HG02938 (cell line): ENCODE results near the gene FOXP1.

ENCODE experiments used
- ATAC-seq: cut with Tn5 transposase; IDR thresholded peaks from one replicate; pipeline ENCODE4 v1.9.1; 2021; ENCODE audit warnings: mild to moderate bottlenecking, moderate library complexity; ENCODE audit not compliant: unreplicated experiment

FOXP1 gene

GRCh38 chr3:71003511-71003910, 580.0 kb downstream of the FOXP1 start:
- ATAC-seq = no peak

GRCh38 chr3:71002298-71002697, 581.2 kb downstream of the FOXP1 start:
- no peak for ATAC-seq

DNA sequence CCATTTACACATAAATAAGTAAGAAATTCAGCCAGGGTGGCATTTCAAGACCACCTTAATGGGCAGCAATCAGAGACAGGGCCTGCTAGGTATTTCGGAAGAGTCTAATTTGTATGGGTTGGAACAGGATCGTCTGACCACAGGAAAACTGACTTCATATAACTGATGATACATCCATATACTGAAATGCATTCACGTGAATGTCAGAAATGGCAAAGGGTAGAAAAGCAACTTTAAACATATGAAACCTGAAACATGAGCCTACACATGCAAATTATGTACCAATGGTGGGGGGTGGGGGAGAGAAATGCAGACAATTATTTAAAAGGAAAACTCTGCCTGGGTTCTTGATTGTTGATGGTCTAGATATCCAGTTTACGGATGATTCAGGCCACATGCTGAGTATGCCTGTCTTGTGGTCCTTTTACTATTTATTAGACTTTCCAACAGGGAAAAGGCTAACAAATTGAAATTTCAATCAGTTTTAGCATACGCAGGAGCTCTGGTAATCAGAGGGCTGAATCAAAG, 582.2 kb downstream of the FOXP1 start:
- ATAC-seq = no peak

DNA sequence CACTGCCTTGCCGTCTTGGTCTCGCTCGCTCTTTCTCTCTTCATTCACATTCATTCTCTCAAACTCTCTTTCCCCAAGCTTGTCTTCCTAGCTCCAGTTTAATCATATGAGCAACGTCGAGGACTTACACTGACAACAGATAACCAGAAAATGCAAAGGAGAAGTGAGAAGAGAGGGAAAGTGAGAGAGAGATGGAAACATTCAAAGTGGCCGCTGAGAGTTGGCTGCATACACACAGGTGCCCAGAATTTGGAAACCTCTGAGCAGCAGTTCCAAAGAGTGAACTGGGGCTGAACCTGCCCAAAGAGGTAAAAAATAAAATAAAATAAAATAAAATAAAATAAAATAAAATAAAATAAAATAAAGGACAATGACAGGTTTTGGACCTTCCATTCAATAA, 583.0 kb downstream of the FOXP1 start:
- ATAC-seq = no peak

- no peak for ATAC-seq
Measured at GRCh38 chr3:70999730-71000129, 583.8 kb downstream of the FOXP1 start.

DNA sequence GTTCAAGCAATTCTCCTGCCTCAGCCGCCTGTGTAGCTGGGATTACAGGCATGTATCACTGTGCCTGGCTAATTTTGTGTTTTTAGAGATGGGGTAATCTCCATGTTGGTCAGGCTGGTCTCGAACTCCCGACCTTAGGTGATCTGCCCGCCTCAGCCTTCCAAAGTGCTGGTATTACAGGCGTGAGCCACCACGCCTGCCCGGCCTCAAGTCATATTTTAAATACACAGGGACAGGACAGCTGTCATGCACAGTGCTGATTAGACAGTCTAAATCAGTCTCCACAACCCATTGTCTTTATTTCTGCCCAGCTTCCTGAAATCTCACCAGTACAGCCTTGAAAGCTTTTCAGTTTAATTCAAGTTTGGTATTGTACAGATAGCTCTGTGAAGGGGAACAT, 587.4 kb downstream of the FOXP1 start:
- no peak for ATAC-seq

DNA sequence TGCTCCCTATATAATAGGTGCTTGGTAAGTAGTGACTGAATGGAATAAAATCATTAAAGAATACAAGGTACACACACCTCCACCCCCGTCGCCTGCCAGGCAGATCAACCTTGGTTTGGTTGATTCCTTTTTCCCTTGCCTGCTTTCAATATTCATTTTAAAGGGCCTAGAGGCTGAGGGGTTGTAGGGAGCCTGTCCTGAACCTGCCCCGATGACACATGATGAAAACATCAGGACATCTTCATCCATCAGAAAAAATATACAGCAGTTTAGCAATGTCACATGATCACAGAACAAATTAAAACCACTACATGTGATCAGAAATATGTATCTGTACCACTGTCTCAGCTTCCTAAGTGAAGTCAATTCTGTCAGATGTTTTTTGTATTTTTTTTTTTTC, 588.9 kb downstream of the FOXP1 start:
- no peak for ATAC-seq

GRCh38 chr3:70992562-70993204, 590.8 kb downstream of the FOXP1 start:
- ATAC-seq = no peak

DNA sequence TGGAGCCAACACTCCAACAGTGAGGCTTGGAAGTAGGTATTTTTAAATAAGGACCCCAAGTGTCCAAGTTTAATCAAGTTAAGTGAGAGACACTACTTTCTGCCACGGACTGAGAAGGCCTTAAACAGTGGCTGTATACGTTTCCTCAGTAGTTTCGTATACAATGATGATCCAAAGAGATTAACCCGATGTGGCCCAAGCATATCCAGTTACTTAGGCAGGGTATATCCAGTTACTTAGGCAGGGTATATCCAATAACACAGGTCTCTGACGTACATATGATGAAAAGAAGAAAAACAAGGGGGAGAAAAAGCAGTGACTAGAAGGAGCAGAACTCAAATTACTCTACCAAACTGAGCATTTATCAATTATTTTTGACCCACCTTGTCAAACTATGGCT, 591.4 kb downstream of the FOXP1 start:
- no peak for ATAC-seq

DNA sequence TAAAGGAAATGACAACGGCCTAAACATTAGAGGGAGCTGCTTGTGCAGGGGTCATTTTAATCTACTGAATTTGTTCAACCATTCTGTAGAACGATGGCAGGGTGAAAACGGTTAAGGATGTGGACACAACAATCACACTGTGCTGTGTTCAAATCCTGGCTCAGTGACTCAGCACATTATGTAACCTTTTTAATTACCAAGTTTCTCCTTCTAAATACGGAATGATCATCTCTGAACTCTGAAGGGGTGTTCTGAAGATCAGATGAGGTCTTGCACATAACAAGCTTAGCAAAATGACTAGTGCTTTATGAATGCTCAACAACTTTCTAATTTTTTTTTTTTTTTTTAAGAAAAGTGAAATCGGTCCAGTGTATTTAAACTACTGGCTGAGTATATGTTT, 592.8 kb downstream of the FOXP1 start:
- ATAC-seq = no peak

- no peak for ATAC-seq
Measured at GRCh38 chr3:70990185-70990584, 593.3 kb downstream of the FOXP1 start.

- no peak for ATAC-seq
Measured at GRCh38 chr3:70989174-70989573, 594.4 kb downstream of the FOXP1 start.

- no peak for ATAC-seq
Measured at GRCh38 chr3:70988111-70988510, 595.4 kb downstream of the FOXP1 start.

DNA sequence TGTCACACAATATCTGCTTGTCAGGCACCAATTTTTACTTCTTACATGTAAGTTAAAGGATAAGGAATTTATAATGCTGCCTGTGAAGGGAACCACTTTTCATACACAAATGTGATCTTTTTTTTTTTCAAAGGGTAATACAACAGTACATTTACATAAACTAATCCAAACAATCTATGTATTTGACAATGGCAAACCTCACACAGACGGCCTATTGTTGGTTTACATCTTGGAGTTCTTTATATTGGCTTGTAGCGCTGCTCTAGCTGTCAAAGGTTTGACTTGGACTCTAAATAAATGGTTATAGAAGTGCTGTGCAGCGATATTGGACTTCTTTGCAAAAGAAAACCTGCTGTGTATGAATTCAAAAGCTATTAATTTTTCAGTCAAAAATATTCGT, 598.0 kb downstream of the FOXP1 start:
- no peak for ATAC-seq

DNA sequence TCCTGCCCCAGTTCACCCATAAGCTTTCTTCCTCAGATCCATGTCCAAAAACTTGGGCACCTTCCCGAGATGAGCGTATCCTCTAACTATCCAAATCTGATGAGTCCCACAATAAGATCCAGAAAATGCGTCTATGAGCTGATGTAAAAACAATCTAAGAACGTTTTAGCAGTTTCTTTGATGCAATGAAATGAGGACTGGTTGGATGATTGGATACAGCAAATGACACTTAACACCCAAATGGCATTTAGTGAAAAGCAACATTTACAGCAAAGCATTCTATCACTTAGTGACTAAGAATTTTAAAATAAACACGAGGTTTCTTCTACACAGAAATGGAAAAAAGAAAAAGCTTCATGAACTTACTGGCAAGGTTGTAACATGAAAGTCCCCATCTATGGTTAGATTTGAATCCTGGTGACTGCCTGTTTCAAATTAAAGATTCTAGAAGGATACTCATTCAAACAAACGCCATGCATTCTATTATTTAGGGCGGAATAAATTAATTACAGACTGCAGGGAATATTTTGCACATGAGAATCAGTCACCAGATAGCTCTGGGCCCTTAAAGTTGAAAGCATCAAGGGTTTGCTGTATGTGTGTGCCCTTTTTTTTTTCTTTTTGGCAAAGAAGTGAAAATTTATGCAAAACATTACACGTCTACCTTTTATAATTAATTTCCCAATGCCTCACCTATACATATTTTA, 598.6 kb downstream of the FOXP1 start:
- no peak for ATAC-seq

DNA sequence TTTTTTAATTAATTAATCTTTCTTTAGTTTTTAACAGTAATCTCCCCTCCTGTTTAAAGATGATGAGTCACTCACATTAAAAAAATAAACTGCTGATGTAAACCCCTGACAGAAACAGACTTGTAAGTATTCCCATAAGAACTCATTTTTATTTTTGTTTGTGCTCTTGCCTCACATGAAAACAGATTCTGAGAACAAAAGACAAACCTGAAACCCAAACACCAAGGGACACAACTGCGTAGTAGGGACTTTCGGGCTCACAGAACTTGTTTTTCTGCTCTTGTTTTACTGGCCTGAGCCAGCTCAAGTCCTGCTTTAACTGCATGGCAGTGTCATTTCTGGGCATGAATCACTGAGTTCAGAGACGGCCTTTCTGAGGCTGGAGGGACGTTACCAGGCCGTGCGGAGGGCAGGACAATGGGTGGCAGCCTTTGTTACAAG, 600.8 kb downstream of the FOXP1 start:
- ATAC-seq = peak; percentile 60

DNA sequence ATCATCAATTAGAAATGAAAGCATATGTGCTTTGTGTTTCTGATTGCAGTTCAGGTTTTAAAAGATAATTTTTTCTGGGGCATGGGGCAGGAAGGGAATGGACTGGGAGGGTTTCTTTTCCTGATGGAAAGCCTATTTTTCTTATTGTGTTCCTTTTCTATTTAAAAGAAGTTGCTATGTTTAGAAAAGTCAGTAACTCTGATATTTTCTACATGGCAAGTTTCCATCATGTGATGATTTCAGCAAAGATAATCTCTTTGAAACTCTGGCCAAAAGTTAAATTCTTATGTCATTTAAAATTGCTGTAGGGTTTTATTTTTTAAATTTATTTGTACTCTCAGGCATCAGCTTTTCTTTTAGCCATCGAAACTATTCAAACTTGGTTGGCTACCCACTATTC, 601.2 kb downstream of the FOXP1 start:
- no peak for ATAC-seq

- ATAC-seq = no peak
Measured at GRCh38 chr3:70981231-70981880, 602.2 kb downstream of the FOXP1 start.

DNA sequence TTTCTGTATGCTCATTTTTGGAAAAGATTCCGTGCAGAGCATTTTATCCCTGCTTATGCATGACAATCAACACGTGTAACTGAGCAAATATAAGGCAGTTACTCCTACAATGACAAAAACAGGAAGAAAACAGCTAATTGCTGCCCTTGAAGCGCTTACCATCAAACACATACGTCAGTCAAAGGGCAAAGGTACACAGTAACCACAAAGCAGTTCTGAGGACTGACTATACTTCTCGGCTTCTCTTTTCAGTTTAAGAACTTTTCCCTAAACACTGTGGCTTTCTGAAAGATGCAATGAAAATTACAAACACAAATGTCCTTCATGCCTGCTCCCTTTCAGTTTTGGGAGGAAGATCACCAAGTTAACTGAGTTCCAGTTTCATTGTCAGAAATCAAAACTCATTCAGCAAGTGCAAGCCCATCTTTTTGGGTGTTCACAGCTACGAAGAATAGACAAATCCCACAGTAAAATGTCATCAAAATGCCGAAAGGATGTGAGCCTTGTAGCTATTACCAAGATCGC, 602.8 kb downstream of the FOXP1 start:
- ATAC-seq = no peak

DNA sequence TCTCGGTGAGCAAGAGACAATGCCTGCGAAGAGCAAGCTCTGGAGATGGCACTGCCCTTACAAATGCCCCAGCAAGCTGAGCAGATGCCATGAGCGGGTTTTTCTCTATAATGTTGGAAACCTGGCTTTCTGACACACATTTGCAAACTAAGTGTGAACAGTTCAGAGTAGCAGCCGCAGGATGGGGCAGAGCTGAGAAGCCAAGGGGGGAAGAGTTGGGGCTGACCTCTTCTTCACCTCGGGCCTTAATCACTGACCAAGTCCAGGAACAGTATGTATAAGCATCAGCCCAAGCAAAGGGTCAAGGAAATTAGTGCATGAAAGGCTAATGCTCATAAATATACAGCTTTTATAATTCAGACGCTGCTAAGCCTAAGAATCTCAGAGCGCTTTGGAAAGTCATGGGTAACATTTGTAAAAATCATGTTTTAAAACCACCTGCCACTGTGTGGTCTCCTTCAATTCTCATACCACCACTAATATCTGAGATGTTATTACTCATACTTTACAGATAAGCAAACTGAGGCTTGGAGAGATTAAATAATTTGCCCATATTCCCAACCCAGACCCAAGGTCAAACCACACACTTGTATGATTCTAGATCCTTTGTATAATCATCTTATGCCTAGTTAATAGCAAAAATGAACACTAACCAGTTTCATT, 603.4 kb downstream of the FOXP1 start:
- no peak for ATAC-seq

DNA sequence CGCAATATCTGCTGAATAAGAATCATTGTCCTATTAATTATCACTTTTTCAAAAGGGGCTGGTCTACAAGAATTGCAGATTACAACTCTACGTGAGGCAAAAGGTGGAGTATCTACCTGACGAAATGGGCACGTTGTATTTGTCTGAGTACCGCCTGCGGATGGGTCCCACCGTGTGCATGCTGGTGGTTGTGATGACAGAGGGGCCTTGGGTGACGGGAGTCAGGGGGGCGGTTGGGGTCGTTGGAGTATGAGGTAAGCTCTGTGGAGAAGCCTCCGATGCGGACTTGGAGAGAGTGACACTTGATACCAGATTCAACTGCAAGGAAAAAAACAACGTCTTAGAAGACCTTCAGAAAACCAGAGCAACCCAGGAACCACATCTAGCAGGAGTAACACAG, 605.8 kb downstream of the FOXP1 start:
- ATAC-seq = no peak
